ENCODE data around the gene PDGFC. TPM values are rescaled to one million over a fixed set of nuclear protein-coding genes. Genes with fewer than 3 reads are reported as not detected.
"Not testable (repeated sequence)": the region's sequence is repeated elsewhere in the genome, so short reads cannot be mapped to it uniquely, and the experiment has no call there.

Gene PDGFC
- total RNA-seq, 1 donor from 2014 or later = 33.4 TPM

DNA sequence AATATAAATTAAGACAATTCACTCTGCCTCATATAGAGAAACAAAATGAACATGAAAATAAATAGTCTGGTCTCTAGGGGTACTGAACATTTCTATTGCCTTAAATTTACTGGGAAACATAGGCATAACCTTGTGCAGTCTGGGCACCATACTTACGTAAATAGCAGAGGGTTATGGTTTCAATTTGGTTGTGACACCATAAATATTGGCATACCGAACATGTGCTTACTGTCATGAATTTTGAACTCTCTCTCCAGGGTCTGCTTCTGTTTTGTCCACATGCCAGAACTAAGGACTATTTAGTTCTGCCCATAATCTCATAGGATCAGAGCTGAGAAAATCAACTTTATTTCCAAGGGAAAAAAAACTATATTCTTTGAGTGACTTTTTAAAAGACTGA lies 17.6 kb downstream of the PDGFC start:
- FAIRE-seq = no peak

DNA sequence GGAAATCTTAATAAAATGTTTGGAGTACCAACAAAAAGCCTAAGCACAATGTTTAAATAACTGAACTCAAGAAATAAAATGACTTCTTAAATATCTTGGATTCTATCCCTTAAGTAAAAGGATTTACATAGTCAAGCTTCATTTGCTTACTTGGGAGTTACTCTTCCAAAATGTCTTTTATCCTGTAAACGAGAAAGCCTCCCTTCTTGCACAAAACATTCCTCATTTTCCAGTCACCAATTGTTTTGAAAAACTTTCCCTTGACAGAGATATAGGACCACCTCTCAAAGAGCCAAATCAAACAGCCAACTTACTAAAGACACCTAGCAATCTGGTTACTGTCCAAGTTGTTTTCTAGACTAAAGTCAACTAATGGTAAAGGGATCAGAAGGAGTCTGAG lies 18.6 kb downstream of the PDGFC start:
- FAIRE-seq = no peak
- no peak for DNase-seq (ENCODE audit: low spot score in 2 of 2)

More for the DNA sequence above, 17.6 kb downstream of the PDGFC start:
- DNase-seq (ENCODE audit: low spot score in 2 of 2) = no peak

DNA sequence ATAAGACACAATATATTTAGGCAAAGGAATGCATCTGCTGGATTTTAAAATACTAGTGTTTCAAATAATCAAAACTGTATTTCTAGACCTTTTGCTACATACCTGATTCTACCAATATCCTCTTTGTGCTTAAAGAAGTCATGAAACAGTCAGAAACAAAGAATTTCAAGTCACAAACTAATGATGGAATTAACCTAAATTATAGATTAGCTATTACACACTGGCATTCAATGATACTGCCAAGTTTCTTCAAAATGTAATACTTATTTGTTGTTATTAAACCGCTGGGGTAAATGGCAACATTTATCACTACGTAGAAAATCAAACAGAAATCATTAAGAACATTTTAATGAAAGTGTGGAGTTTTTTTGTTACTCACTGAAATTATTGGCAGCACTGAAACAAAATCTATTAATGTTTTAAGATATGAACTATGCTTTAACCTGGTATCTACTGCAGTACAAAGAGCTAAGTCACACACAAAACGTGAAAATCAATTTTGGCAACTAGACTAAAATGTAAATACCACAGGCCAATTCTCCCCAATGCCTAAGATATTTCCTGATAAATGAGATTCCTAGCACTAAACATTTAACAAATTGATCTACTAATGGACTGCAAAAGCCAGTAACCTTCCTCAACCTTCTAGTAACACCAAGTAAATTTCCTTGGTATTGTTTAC lies 19.4 kb downstream of the PDGFC start:
- no peak for FAIRE-seq
- no peak for DNase-seq (ENCODE audit: low spot score in 2 of 2)

DNA sequence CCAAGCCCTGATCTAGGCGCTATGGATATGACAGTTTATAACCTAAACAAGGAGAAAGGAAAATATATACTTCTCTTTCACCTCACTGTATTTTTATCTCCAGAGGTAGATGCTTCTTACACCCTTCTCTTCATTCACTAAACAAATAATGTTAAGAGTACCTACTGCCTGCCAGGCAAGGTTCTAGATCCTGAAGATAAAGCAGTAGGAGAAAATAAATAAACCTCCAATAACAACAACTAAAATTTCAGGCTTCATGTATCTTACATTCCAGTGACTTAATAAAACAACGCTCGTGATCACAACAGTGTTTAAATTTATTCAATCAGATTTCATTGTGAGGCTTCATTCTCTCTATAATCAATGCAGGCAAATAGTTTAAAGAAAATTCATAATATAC lies 20.7 kb downstream of the PDGFC start:
- DNase-seq (ENCODE audit: low spot score in 2 of 2) (no peak), FAIRE-seq (no peak)

DNA sequence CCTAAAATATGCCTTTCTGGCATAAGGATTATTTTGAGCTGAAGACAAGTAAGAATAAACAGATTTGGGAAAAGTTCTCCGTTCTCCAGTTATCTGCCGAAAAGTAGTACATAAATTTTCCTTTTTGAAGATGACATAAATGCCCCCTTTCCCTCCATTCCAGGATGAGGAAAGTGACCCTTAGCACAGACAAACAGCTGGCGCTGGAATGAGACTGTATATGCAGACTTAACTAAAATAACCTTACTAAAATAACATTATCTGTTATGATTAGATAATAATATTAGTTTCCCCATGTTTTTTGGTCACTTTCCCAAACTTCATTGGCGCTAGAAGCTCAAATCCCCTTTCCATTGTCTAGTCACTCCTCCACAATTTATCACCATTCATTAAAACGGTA lies 21.5 kb downstream of the PDGFC start:
- FAIRE-seq = no peak

DNA sequence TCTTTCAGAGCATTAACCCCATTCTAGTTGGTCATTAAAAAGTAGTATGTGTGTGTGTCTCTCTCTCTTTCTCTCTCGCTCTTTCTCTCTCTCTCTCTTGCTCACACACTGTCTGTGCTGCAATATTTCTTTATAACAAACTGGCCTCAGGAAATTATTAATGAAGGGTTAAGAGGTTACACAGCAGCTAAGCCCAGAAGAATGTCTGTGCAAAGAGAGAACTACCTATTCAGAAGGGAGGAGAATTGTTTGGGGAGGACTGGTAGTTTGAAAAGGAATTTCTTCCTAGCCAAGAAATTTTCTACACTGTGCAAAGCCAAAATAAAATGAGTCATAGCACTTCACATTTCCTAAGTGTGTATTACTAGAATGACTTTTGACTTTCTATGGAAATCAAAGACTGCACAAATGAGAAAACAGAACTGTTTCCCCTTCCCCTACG lies 22.2 kb downstream of the PDGFC start:
- FAIRE-seq (no peak), DNase-seq (ENCODE audit: low spot score in 2 of 2) (no peak)

More for the DNA sequence above, 21.5 kb downstream of the PDGFC start:
- DNase-seq (ENCODE audit: low spot score in 2 of 2) = no peak

DNA sequence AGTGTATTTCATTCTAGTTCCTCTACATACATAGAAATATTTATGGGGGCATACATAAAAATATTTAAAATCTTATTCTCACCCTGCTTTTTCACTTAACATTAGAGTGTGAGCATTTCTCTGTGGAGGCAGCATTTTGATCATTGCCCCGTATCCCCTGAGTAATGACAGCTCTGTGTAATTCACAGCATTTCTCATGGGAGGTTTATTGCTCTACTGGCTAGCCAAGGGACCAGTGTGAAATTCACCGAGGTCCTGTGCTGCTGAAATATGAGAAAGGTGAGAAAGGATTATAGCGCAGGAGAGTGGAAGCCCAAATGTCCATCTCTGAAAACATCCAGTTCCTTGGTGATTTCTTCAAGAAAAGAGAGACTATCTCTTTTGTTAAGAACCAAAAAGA lies 22.9 kb downstream of the PDGFC start:
- DNase-seq (ENCODE audit: low spot score in 2 of 2) = no peak
- no peak for FAIRE-seq

DNA sequence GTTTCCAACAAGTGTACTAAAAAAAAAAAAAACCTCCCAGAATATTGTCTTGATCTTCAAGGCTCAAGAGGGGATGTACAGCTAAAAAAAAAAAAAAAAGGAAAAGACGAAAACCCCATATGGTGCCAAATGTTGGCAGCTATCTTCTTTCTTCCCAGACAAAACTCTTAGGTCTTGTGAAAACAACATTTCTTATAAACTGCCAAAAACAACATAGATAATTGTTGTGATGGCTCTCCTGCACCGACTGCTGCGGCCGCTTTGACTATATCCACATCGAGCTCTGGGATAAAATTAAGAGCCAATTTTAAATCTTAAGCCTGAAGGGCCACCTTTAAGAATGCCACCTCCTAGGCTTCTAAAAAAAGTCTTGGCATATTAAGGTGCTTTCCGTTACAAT lies 23.5 kb downstream of the PDGFC start:
- no peak for FAIRE-seq
- DNase-seq (ENCODE audit: low spot score in 2 of 2) = no peak

DNA sequence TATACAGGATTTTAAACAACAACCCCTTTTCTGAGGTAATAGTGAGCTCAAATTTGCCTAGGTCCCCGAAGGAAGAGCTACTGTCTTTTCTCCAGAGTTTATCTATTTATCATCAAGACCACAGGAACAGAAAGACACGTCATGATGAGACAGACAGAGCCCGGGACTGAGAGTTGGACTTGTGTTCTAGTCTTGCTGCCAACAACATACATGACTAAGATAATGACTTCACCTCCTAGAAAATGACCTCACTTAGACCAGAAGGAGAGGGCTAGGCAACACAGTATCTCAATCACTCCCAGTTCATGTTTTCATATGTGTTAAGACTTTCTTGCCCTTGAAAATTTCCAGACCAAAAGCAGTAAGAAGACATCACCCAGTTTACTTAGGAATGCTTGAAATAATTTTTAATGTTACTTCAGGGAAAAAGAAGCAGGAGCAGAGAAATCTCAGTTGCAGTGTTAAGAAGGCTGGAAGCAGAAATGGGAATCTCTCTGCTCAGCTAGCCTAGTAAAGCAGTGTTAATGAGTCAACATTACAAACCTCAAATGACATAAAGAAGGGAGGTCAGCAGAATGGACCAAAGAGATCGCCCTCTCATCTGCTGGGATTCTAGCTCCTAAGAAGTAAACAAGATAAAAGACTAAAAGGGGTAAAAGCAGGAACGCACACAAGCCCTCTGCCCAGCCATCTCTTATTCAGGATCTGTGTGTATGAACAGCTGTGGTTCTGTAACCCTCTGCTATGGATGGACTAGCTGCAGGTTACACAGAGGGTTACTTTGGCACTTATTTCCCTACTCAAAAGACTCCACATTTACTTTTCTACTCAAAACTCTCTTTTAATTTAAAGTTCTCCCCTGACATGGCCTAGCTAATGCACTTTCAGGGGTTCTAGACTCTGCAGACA lies 24.8 kb downstream of the PDGFC start:
- no peak for FAIRE-seq
- DNase-seq (ENCODE audit: low spot score in 2 of 2) = no peak

DNA sequence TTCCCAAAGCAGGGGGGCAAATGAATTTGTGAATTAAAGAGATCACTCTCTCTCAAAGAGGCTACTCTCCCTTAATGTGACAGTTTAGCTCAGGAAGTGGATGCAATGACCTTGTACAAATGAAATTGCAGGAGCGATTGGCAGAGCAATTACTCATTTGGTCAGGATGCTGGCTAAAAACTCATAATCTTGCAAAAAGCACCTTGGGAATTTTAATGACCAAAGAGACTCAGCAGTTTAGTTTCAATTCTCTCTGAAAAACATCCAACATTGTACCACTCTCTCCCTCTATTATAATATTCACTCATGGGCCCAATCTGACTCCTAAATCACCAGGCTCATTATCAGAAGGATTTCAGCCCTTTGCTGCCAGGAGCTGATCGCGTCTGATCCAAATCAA lies 26.1 kb downstream of the PDGFC start:
- no peak for DNase-seq (ENCODE audit: low spot score in 2 of 2)
- no peak for FAIRE-seq

DNA sequence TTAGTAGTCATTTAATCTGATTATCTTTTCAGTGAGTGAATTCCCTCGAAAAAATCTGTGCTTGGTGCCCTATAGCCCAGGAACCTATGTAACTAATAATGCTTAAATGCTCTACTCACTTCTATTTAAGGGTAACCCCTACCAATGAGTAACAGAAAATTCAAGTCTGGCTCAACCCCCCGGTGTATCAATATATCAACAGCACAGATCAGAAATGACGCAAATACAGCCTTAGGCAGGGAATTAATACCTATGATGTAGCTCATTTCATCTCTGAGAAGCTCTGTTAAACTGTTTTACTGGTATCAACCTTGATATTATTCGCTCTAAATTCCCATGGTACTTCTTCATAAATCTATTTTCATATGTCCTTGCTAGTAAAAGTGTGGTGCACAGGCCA lies 28.6 kb downstream of the PDGFC start:
- FAIRE-seq (no peak), DNase-seq (ENCODE audit: low spot score in 2 of 2) (no peak)

DNA sequence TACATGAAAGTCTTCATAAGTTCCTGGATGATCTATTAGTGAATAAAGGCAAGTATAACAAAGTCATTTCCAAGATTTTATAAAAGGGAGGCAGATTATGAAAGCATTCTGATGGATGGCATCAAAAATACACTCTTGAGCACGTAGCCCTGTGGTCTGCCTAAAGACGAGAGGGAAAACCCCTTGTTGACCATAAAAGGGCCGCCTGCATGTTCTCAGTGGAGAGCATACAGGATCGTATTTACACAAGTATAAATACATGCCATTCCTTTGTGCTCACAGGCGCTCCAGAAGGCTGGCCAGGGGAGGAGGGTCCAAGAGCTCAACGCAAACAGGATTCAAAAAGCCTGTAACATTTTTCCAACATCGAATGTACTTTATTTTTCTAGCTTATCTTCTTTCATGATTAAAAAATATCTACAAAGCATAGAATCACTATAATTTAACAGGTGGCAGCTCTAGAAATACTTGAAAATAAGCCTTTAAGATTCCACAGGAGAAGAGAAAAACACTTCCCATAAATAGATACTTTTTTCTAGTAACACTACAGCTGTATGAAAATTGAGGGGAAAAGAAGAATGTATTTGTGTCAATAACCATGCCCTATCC lies 29.6 kb downstream of the PDGFC start:
- no peak for DNase-seq (ENCODE audit: low spot score in 2 of 2)
- FAIRE-seq = no peak

DNA sequence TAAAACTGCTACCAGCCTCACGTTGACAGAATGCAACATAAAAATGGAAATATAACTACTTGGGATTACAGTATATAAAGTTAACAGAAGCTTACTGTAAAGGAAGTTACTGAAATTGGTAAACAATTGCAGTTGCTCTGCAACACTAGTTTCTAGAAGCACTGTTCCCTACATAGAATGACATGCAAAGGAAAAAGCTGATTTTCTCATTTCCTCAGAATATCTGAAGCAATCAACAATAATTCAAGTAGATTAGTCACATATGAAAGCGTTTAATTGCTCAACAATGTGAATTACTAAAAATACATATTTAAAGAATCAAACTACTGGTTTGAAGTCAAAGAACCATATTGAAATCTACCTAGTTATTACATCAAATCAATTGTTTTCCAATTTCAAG lies 31.8 kb downstream of the PDGFC start:
- DNase-seq (ENCODE audit: low spot score in 2 of 2) = no peak
- no peak for FAIRE-seq

DNA sequence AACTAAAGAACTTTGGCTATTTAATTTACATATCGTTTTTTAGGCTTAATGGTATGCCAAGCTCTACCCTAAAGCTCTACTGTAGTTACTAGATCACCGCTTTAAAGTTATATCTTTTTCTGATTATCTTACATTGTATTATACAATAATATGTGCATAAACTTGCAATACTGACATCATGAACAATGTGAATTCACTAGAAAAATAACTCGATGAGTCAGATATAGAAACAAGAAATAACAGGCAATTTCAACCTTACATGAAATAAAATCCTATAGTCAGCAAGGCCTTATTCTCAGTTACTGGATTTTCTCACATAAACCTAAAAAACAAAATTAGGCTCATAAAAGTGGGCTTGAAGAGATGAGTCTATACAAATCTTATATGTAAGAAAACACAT lies 32.5 kb downstream of the PDGFC start:
- no peak for FAIRE-seq
- DNase-seq (ENCODE audit: low spot score in 2 of 2) = no peak

DNA sequence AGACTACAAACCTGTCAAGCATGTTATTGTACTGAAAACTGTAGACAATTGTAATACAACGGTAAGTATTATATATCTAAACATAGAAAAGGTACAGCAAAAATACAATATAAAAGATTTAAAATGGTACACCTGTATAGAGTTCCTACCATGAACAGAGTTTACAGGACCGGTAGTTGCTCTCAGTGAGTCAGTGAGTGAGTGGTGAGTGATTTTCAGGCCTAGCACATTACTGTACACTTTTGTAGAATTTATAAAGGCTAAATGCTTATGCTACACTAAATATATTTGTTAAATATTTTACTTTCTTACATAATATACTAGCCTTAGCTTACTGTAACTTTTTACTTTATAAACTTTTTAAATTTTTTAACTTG lies 37.4 kb downstream of the PDGFC start:
- FAIRE-seq (no peak), DNase-seq (ENCODE audit: low spot score in 2 of 2) (no peak)

DNA sequence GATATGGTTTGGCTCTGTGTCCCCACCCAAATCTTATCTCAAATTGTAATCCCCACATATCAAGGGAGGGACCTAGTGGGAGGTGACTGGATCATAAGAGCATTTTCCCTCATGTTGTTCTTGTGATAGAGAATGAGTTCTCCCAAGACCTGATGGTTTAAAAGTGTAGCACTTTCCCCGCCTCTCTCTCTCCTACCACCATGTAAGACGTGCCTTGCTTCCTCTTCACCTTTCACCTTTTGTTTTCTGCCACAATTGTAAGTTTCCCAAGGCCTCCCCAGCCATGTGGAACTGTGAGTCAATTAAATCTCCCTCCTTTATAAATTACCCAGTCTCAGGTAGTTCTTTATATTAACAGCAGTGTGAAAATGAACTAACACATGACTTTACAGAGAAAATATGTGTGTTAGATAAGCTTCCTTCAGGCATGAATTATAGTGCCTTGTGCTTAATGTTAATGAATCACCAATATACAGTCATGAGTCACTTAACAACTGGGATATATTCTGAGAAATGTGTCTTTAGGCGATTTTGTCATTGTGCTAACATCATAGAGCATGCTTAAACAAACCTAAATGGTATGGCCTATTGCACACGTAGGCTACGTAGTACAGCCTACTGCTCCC lies 37.9 kb downstream of the PDGFC start:
- FAIRE-seq (no peak), DNase-seq (ENCODE audit: low spot score in 2 of 2) (no peak)

DNA sequence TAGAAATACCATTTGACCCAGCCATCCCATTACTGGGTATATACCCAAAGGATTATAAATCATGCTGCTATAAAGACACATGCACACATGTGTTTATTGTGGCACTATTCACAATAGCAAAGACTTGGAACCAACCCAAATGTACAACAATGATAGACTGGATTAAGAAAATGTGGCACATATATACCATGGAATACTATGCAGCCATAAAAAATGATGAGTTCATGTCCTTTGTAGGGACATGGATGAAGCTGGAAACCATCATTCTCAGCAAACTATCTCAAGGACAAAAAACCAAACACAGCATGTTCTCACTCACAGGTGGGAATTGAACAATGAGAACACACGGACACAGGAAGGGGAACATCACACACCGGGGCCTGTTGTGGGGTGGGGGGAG lies 39.2 kb downstream of the PDGFC start:
- not testable (repeated sequence) for FAIRE-seq; DNase-seq (ENCODE audit: low spot score in 2 of 2)

DNA sequence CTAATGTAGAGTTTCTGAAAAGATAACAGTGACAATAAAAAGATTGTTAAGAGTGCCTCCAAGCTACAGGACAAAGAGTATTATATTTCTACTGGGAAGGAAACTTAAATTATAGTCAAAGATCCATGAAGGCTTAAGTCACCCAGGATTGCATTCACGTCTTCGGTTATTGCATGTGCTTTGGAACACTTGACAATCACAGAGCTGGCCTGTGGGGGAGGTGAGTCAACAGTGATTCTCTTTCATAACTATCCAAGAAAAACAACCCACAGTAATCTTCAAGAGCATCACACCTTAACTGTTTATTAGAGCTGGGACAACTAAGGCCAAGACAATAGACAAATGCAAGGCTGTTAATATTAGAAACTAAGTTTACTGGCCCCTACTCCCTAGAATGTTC lies 40.3 kb downstream of the PDGFC start:
- FAIRE-seq = no peak

DNA sequence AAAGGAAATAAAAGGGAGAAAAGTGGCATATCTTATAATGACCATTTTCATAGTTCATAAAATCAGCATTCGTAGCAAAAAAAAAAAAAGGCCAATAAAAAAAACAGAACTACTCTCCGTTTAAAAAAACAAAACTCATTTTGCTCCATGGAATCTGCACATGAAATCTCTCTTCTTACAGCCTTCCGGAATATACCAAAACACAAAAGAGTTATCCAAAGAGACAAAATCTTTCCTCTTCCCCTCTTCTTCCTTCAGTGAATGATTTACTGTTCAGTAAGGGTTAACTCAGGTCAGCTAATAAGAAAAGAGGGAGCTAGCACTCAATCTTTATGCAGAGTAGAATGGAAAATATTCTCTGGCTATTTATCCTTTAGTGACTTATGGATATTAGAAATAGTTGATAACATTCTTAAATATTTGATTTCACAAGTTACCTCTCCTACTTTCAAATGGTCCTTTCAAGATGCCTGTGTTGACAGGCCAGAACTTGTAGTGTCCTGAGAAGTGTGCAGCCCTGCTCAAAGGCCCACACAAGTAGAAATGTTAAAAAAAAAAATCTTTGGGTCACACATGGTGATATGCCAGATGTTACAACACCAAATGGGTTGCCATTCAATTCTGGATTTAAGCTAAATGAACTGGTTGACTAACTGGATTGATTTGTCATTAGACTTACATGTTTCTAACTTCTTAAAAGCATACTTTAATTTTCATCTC lies 42.1 kb downstream of the PDGFC start:
- FAIRE-seq = no peak
- no peak for DNase-seq (ENCODE audit: low spot score in 2 of 2)

More for the DNA sequence above, 40.3 kb downstream of the PDGFC start:
- DNase-seq (ENCODE audit: low spot score in 2 of 2) = no peak

DNA sequence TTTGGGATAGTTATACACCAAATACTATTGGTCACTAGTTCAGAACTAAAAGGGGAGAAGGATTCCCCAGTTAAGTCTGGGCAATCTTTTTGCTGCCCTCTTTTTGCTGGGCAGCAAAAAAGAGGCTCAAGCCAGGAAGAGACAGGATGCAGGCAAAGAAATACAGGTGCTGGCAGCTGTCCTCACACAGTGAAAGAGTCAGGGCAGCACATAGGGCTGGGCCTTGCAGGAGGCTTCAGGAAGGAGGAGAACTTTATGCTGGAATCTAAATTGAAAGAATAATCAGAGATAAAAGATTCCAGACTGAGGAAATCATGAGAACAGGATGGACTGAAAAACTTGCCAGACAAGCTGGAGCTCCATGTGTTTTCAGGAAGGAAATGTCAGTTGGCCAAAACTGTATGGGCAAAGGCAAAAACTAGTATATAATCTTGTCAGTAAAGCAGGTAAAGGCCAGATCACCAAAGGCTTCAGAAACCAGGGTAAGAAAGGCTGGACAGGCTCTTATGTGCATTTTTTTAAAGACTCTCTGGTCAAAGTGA lies 46.8 kb downstream of the PDGFC start:
- FAIRE-seq = no peak
- no peak for DNase-seq (ENCODE audit: low spot score in 2 of 2)
